Measurements from ENCODE around the gene RETREG3.

GRCh38 chr17:42553161-42553818 lies 55.9 kb downstream of the RETREG3 start:
- TF ChIP-seq POLR2AphosphoS5 (IDR thresholded peaks at IDR 0.05) (no peak), POLR2A (IDR thresholded peaks at IDR 0.05) (no peak), EP300 (IDR thresholded peaks at IDR 0.05) (no peak)
- TF ChIP-seq, protein P1, sequence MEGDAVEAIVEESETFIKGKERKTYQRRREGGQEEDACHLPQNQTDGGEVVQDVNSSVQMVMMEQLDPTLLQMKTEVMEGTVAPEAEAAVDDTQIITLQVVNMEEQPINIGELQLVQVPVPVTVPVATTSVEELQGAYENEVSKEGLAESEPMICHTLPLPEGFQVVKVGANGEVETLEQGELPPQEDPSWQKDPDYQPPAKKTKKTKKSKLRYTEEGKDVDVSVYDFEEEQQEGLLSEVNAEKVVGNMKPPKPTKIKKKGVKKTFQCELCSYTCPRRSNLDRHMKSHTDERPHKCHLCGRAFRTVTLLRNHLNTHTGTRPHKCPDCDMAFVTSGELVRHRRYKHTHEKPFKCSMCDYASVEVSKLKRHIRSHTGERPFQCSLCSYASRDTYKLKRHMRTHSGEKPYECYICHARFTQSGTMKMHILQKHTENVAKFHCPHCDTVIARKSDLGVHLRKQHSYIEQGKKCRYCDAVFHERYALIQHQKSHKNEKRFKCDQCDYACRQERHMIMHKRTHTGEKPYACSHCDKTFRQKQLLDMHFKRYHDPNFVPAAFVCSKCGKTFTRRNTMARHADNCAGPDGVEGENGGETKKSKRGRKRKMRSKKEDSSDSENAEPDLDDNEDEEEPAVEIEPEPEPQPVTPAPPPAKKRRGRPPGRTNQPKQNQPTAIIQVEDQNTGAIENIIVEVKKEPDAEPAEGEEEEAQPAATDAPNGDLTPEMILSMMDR (IDR thresholded peaks at IDR 0.05): peak in 1 of 6 experiments; percentile 4

Data from upper lobe of left lung (tissue), 4 donors.